Measurements from ENCODE around the gene DIS3L2. TPM values are rescaled to one million over a fixed set of nuclear protein-coding genes. Genes with fewer than 3 reads are reported as not detected.

DIS3L2 gene
- total RNA-seq, 1 donor from 2014 or later: 34.3 TPM

DNA sequence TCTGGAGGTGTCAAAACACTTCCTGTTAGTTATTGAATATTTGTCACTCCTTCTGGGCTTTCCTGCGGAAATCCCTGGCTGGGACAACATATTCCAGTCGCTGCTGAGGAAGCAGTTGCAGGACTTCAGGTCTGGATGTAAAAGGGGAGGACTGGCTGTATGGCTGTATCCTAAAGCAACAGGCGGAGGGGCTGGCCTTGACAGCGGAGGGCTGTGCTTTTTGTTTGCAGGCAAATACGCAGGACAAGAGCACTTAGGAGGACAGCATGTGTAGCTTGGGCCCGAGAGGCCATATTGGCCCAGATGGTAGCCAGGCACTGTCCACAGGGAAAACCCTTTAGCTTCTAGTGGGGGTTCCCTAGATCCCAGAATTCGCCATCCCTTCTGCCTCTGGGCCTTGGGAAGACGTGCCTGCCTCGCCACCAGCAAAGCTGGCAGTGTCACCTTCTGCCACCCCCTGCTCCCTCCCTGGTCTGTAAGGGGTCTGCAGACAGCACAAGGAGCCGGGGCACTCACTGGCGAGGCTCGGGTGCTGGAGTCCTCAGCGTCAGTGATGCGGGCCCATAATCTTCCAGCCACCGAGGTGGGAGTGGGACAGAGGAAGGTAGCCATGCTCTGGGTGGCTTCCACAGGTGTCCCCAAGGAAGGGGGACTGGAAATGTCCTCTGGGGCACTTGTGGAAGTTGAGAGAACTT, 42.0 kb upstream of the DIS3L2 start:
- no peaks in the 10 kb centered on the region for H3K36me3 Mint-ChIP-seq (ENCODE audit: unreplicated experiment)
- H3K9me3 Mint-ChIP-seq (ENCODE audit: unreplicated experiment): no peaks in the 10 kb centered on the region
- H3K4me1 Mint-ChIP-seq (ENCODE audit: unreplicated experiment): peaks cover 12% of the 10 kb centered on the region
- DNase-seq (ENCODE audit: extremely low spot score, unreplicated experiment): no peak
- TF ChIP-seq, protein P1, sequence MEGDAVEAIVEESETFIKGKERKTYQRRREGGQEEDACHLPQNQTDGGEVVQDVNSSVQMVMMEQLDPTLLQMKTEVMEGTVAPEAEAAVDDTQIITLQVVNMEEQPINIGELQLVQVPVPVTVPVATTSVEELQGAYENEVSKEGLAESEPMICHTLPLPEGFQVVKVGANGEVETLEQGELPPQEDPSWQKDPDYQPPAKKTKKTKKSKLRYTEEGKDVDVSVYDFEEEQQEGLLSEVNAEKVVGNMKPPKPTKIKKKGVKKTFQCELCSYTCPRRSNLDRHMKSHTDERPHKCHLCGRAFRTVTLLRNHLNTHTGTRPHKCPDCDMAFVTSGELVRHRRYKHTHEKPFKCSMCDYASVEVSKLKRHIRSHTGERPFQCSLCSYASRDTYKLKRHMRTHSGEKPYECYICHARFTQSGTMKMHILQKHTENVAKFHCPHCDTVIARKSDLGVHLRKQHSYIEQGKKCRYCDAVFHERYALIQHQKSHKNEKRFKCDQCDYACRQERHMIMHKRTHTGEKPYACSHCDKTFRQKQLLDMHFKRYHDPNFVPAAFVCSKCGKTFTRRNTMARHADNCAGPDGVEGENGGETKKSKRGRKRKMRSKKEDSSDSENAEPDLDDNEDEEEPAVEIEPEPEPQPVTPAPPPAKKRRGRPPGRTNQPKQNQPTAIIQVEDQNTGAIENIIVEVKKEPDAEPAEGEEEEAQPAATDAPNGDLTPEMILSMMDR (IDR thresholded peaks at IDR 0.05): no peak
- peaks cover 59% of the 10 kb centered on the region for H3K27me3 Mint-ChIP-seq (ENCODE audit: unreplicated experiment)
- H3K4me3 Mint-ChIP-seq (ENCODE audit: unreplicated experiment): no peak overlapping the region
- no peak overlapping the region for H3K27ac Mint-ChIP-seq (ENCODE audit: unreplicated experiment)

DNA sequence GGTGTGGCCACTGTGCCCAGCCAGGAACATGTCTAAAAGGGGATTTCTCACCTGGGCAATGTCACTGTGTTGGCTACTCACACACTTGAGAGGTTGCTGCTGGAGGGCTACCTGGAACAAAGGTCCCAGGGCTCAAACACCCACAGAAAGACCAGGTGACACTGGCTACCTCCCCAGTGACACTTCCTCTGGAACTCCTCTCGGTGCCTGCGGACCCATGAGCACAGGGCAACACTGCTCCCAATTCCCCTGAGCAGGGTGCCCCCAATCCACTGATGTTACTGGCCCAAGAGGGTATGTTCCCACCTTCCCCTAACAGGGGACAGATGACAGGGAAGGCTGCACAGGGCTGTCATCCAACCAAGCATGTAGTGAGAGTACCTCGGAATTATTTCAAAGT, 41.1 kb upstream of the DIS3L2 start:
- Mint-ChIP-seq H3K27ac (ENCODE audit: unreplicated experiment) (no peak overlapping the region), H3K36me3 (ENCODE audit: unreplicated experiment) (no peaks in the 10 kb centered on the region), H3K4me3 (ENCODE audit: unreplicated experiment) (no peak overlapping the region), H3K9me3 (ENCODE audit: unreplicated experiment) (no peaks in the 10 kb centered on the region), H3K4me1 (ENCODE audit: unreplicated experiment) (peaks cover 14% of the 10 kb centered on the region), H3K27me3 (ENCODE audit: unreplicated experiment) (peaks cover 60% of the 10 kb centered on the region)
- TF ChIP-seq, protein P1 (IDR thresholded peaks at IDR 0.05): no peak
- no peak for DNase-seq (ENCODE audit: extremely low spot score, unreplicated experiment)

DNA sequence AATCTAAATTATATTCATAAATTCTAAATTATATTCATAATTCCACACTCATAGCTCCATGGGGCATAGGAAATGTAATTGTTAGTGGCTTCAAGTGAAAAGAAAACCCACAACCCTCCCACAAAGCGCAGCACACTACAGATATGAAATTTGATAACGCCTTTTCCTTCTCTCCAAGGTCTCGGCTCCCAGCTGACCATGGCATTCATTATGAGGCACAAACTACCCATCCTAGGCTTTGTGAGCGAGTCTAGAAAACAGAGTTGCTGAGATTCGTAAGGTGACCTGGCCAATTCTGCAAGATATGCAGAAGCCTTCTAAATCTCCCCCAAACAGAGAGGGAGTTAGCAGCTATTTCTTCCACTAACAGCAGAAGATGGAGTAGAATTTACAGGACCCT, 40.7 kb upstream of the DIS3L2 start:
- Mint-ChIP-seq H3K36me3 (ENCODE audit: unreplicated experiment) (no peaks in the 10 kb centered on the region), H3K4me3 (ENCODE audit: unreplicated experiment) (no peak overlapping the region), H3K4me1 (ENCODE audit: unreplicated experiment) (peaks cover 14% of the 10 kb centered on the region), H3K27ac (ENCODE audit: unreplicated experiment) (no peak overlapping the region), H3K9me3 (ENCODE audit: unreplicated experiment) (no peaks in the 10 kb centered on the region), H3K27me3 (ENCODE audit: unreplicated experiment) (peaks cover 55% of the 10 kb centered on the region)
- no peak for DNase-seq (ENCODE audit: extremely low spot score, unreplicated experiment)
- TF ChIP-seq, protein P1 (IDR thresholded peaks at IDR 0.05): no peak

DNA sequence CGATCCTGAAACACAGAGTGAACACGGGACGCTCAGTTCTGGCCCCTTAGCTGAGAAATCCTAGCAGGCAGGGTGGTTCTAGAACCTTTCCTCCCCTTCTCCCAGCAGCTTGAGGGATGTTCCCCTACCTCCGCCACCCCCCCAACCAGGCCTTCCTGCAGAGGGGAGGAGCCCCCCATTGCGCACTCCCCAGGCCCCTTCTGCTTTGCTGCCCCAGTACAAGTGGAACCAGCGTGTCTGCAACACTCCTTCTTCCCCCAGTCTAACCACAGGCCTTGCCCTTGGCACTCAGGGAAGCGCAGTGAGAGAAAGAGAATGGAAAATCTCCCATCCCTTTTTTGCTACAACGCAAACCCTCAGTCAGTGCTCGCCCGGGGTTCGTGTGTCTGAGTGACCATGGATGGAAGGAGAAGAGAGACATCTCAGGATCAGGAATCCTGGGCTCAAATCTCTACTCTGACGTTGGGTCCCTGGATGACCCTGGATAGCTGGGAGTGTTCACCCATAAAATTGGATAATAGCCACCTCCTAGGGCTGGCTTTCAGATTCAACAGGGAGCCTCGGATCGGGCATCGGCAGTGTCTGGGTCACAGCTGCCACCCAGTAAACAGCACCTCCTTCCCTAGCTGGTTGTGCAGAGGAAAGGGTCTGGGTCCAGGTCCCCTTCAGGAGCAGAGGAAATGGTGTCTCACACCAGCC, 39.1 kb upstream of the DIS3L2 start:
- H3K9me3 Mint-ChIP-seq (ENCODE audit: unreplicated experiment): no peaks in the 10 kb centered on the region
- peaks cover 55% of the 10 kb centered on the region for H3K27me3 Mint-ChIP-seq (ENCODE audit: unreplicated experiment)
- no peaks in the 10 kb centered on the region for H3K36me3 Mint-ChIP-seq (ENCODE audit: unreplicated experiment)
- TF ChIP-seq, protein P1 (IDR thresholded peaks at IDR 0.05): no peak
- DNase-seq (ENCODE audit: extremely low spot score, unreplicated experiment): no peak
- no peak overlapping the region for H3K4me3 Mint-ChIP-seq (ENCODE audit: unreplicated experiment)
- peaks cover 14% of the 10 kb centered on the region for H3K4me1 Mint-ChIP-seq (ENCODE audit: unreplicated experiment)
- no peak overlapping the region for H3K27ac Mint-ChIP-seq (ENCODE audit: unreplicated experiment)

DNA sequence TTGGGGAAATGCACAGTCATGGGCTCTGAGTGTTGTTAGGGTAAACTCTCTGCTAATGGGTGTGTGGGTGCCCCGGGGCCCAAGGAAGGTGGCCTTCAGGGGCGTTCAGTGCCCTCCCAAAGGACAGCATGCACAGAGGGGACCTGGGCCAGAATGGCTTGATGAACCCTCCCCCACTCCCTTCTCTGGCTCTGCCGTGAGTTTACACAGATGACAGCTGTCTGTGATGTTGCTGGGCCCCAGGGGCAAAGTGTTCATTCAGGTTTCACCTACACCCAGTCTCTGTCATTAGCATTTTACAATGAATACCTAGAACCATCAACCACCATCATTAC, 38.5 kb upstream of the DIS3L2 start:
- no peak overlapping the region for H3K4me3 Mint-ChIP-seq (ENCODE audit: unreplicated experiment)
- no peak for DNase-seq (ENCODE audit: extremely low spot score, unreplicated experiment)
- TF ChIP-seq, protein P1 (IDR thresholded peaks at IDR 0.05): no peak
- H3K4me1 Mint-ChIP-seq (ENCODE audit: unreplicated experiment): peaks cover 9% of the 10 kb centered on the region
- H3K27ac Mint-ChIP-seq (ENCODE audit: unreplicated experiment): no peak overlapping the region
- H3K27me3 Mint-ChIP-seq (ENCODE audit: unreplicated experiment): peaks cover 57% of the 10 kb centered on the region
- H3K9me3 Mint-ChIP-seq (ENCODE audit: unreplicated experiment): no peaks in the 10 kb centered on the region
- H3K36me3 Mint-ChIP-seq (ENCODE audit: unreplicated experiment): no peaks in the 10 kb centered on the region
